ENCODE measurements around the gene MRPL14.

DNA sequence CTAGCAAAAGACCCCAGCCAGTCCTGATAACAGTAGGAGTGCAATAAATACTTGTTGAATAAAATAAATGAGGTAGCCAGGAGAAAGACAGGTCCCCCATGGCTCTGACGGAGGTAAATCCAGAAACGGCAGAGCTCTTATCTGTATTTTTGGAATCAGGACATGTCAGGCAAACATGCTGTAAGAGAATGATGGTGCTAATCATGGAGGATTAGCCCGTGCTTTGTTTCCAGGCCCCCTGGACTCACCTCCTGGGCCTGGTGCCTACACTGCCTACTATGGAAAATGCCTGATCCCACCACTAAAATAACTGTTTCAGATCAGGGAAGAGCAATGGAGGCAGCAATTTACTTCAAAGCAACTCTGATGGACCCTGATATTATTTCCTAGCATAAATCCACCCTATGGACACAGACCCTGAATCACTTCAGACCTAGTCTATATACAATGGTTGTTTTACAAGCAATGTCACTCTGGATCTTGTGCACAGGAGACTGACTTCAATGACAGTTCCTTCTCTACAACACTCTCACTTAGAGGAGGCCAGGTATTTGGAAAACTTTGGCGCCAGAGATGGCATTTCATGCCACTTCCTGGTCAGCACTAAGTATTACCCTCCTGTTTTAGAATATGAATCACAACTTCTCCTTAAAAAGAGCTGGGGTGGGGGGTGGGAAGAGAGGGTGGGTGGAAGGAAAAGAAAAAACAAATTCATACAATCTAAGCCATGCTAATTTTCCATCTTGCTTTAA, 6.4 kb downstream of the MRPL14 start:
- TF ChIP-seq POLR2A (IDR thresholded peaks at IDR 0.05) (no peak), CTCF (IDR thresholded peaks at IDR 0.05) (no peak), POLR2AphosphoS5 (IDR thresholded peaks at IDR 0.05; ENCODE audit: insufficient read depth in 1 of 2, low read depth in 1 of 2) (no peak)
